Activated B cell treated with CpG ODN at 0.5 μM for 24 hours (primary cell): Measurements from ENCODE around the gene COG5. TPM values are rescaled to one million over a fixed set of nuclear protein-coding genes. Genes with fewer than 3 reads are reported as not detected.

ENCODE experiments used
- ATAC-seq: fragments of 200-7000 bp; cut with Tn5 transposase; one replicate; pipeline ENCODE4 v1.10.0; 2021; ENCODE audit warnings: low read depth, mild to moderate bottlenecking, moderate library complexity
- CTCF ChIA-PET: fragments of 350-600 bp; sonication (Branson Sonifier 250); formaldehyde crosslinking; loops from one replicate; lab custom pipeline; 2021; ENCODE audit warnings: antibody characterized with exemption; lab: Charles Lee
- POLR2A ChIA-PET: fragments of 350-600 bp; sonication (Branson Sonifier 250); formaldehyde crosslinking; loops from one replicate; lab custom pipeline; 2021; ENCODE audit warnings: antibody characterized with exemption; lab: Charles Lee
- DNase-seq: peaks from one replicate; pipeline ENCODE4 v3.0.0; 2022
- H3K27ac Mint-ChIP-seq: one replicate; pipeline ENCODE4 v1.8.0; 2020; ENCODE audit warnings: mixed read lengths
- H3K27me3 Mint-ChIP-seq: one replicate; pipeline ENCODE4 v1.8.0; 2021; ENCODE audit warnings: mixed read lengths
- H3K36me3 Mint-ChIP-seq: one replicate; pipeline ENCODE4 v1.8.0; 2021; ENCODE audit warnings: low read depth, mixed read lengths
- H3K4me1 Mint-ChIP-seq: one replicate; pipeline ENCODE4 v1.8.0; 2021; ENCODE audit warnings: mixed read lengths
- H3K4me3 Mint-ChIP-seq: one replicate; pipeline ENCODE4 v1.8.0; 2020; ENCODE audit warnings: mild to moderate bottlenecking, mixed read lengths
- H3K9me3 Mint-ChIP-seq: one replicate; pipeline ENCODE4 v1.8.0; 2020; ENCODE audit warnings: mixed read lengths
- intact Hi-C: fragments of 100-400 bp; cut with micrococcal nuclease; formaldehyde crosslinking; loops from one replicate; pipeline ENCODE4 v1.15.1; 2024
- total RNA-seq: library from RNA; stranded (reverse); gene quantifications from 2 replicates; pipeline ENCODE4 v1.2.3, GENCODE V29; 2022
- TF ChIP-seq, protein P1 (sequence below): fragments of 200-600 bp; IDR thresholded peaks from one replicate; pipeline ENCODE4 v1.8.0; 2022; ENCODE audit warnings: antibody characterized with exemption, mild to moderate bottlenecking

Gene COG5
- total RNA-seq, 1 donor from 2014 or later, result 47.0 TPM

DNA sequence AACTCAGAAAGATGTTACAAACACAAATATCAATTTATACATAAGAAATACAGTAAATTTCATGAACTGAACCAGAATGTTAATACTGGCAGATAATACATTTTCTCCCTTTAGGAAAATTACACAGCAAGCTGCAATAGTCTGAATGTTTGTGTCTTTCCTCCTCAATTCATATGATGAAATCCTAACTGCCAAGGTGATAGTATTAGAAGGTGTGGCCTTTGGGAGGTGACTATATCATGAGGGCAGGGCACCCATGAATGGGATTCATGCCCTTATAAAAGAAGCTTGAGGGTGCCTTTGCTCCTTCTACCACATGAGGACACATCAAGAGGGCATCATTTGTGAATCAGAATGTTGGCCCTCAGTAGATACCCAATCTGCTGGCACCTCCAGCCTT, 158.2 kb downstream of the COG5 start:
- POLR2A ChIA-PET, result no interaction called here
- CTCF ChIA-PET, result no interaction called here
- intact Hi-C loops, result no loop called here
- ATAC-seq (no peak), DNase-seq (no peak)
- H3K36me3 Mint-ChIP-seq, result peaks cover 40% of the 10 kb centered on the region
- no peaks in the 10 kb centered on the region for H3K4me1 Mint-ChIP-seq
- H3K27ac Mint-ChIP-seq, result no peak overlapping the region
- H3K9me3 Mint-ChIP-seq, result no peaks in the 10 kb centered on the region
- no peaks in the 10 kb centered on the region for H3K27me3 Mint-ChIP-seq
- H3K4me3 Mint-ChIP-seq, result no peak overlapping the region
- TF ChIP-seq, protein P1, sequence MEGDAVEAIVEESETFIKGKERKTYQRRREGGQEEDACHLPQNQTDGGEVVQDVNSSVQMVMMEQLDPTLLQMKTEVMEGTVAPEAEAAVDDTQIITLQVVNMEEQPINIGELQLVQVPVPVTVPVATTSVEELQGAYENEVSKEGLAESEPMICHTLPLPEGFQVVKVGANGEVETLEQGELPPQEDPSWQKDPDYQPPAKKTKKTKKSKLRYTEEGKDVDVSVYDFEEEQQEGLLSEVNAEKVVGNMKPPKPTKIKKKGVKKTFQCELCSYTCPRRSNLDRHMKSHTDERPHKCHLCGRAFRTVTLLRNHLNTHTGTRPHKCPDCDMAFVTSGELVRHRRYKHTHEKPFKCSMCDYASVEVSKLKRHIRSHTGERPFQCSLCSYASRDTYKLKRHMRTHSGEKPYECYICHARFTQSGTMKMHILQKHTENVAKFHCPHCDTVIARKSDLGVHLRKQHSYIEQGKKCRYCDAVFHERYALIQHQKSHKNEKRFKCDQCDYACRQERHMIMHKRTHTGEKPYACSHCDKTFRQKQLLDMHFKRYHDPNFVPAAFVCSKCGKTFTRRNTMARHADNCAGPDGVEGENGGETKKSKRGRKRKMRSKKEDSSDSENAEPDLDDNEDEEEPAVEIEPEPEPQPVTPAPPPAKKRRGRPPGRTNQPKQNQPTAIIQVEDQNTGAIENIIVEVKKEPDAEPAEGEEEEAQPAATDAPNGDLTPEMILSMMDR, result no peak

DNA sequence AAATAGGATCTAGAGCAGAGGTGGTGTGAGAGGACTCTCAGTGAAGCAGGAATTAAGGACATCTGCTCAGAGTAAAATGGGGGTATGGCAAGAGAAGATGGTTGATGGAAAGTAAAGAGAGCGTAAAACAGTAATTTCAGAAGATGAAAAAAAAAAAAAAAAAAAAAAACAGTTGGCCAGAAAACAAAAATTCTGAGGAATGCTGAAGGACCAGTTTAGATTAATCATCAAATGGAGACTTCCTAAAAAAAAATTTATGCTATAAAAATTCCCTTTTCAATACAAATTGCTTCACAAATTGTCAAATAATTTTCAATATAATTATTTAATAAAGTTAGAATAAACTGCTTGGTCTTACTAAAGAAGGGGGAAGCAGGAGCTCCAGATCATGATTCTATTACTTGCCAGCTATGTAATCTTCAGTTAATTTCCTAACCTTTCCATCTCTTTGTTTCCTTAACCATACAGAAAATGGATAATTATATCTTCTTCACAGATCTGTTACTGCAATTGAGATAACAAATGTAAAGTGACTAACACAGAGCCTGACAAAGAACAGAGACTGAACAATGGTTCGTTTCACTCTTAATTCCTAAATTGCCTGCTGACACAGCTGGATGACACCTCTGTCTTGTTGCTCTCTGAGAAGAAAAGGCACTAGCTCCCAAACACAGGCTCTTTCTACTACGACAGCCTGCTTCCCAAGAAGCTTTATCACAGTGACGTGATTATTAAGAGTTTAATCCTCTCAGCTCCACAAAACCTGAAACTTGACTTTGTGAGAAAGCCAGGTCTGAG, 158.8 kb downstream of the COG5 start:
- intact Hi-C loops, result no loop called here
- Mint-ChIP-seq H3K27ac (no peak overlapping the region), H3K9me3 (no peaks in the 10 kb centered on the region), H3K4me3 (no peak overlapping the region), H3K27me3 (no peaks in the 10 kb centered on the region), H3K4me1 (no peaks in the 10 kb centered on the region), H3K36me3 (peaks cover 33% of the 10 kb centered on the region)
- TF ChIP-seq, protein P1, result no peak
- ChIA-PET CTCF (no interaction called here), POLR2A (no interaction called here)
- DNase-seq (no peak), ATAC-seq (no peak)

- DNase-seq (no peak), ATAC-seq (no peak)
- H3K4me1 Mint-ChIP-seq, result no peaks in the 10 kb centered on the region
- H3K27me3 Mint-ChIP-seq, result no peaks in the 10 kb centered on the region
- no peak overlapping the region for H3K4me3 Mint-ChIP-seq
- no peak overlapping the region for H3K27ac Mint-ChIP-seq
- TF ChIP-seq, protein P1, result no peak
- ChIA-PET POLR2A (no interaction called here), CTCF (no interaction called here)
- H3K9me3 Mint-ChIP-seq, result no peaks in the 10 kb centered on the region
- H3K36me3 Mint-ChIP-seq, result peaks cover 21% of the 10 kb centered on the region
- intact Hi-C loops, result no loop called here
Measured at GRCh38 chr7:107398161-107398560, 165.6 kb downstream of the COG5 start.

DNA sequence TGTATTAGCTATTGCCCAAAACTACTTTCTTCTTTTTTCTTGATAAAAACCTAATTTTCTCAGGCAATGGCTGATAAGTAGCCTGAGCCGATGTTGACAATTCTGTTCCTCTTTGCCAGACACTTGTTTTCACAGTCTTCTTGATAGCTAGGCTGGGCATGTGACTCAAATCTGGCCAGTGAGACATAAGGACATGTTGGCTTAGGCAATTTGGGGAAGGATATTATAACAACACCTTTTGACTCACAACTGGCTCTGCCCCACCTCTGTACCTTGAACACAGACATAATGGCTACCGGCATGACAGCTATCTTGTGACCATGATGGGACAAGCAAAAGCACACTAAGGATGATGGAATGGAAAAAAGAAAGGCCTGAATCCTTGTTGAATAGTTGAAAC, 166.7 kb downstream of the COG5 start:
- ChIA-PET CTCF (interaction anchor here (1.0 kb wide), 1 partner anchor 11 kb away, joined by 3 read pairs; no protein-coding TSS in a partner anchor), POLR2A (no interaction called here)
- no peaks in the 10 kb centered on the region for H3K9me3 Mint-ChIP-seq
- H3K4me1 Mint-ChIP-seq, result no peaks in the 10 kb centered on the region
- H3K27ac Mint-ChIP-seq, result no peak overlapping the region
- ATAC-seq (no peak), DNase-seq (no peak)
- peaks cover 19% of the 10 kb centered on the region for H3K36me3 Mint-ChIP-seq
- intact Hi-C loops, result no loop called here
- no peak overlapping the region for H3K4me3 Mint-ChIP-seq
- TF ChIP-seq, protein P1, result no peak
- H3K27me3 Mint-ChIP-seq, result no peaks in the 10 kb centered on the region

DNA sequence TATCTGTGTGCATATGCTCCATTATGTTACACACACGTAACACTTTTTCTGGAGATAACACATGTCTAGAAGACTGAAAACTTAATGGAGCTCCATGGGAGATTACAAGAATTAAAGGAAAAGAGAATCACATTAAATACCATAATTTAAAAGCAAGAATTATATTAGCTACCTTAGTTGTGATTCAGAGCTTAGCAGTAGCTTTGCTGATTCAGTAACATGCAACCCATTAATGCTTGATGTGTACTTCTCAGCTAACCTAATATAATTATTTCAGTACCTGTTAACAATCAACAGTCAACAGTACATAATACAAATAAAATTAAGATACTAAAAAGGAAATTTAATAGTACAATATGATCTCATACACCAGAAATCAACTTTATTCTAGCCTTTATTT, 167.6 kb downstream of the COG5 start:
- DNase-seq, result no peak
- no peak overlapping the region for H3K27ac Mint-ChIP-seq
- H3K27me3 Mint-ChIP-seq, result no peaks in the 10 kb centered on the region
- H3K4me3 Mint-ChIP-seq, result no peak overlapping the region
- ATAC-seq, result no peak
- CTCF ChIA-PET, result interaction anchor here (1.0 kb wide), 1 partner anchor 12 kb away, joined by 3 read pairs; no protein-coding TSS in a partner anchor
- H3K36me3 Mint-ChIP-seq, result peaks cover 24% of the 10 kb centered on the region
- H3K4me1 Mint-ChIP-seq, result no peaks in the 10 kb centered on the region
- POLR2A ChIA-PET, result no interaction called here
- intact Hi-C loops, result no loop called here
- H3K9me3 Mint-ChIP-seq, result no peaks in the 10 kb centered on the region
- TF ChIP-seq, protein P1, result no peak
